ENCODE results near the gene TMEM47.

- TF ChIP-seq POLR2A (IDR thresholded peaks at IDR 0.05; ENCODE audit: low read depth, low read length) (no peak), POLR2AphosphoS5 (IDR thresholded peaks at IDR 0.05; ENCODE audit: low read depth, low read length) (no peak), TAF1 (IDR thresholded peaks at IDR 0.05; ENCODE audit: low read depth, low read length) (no peak), PAX5 (IDR thresholded peaks at IDR 0.05; ENCODE audit: insufficient read depth, low read length, severe bottlenecking) (no peak), SPI1 (IDR thresholded peaks at IDR 0.05; ENCODE audit: low read depth, low read length) (no peak), POU2F2 (IDR thresholded peaks at IDR 0.05; ENCODE audit: low read depth, low read length) (no peak)
Observed at GRCh38 chrX:34655501-34656455, 1.3 kb downstream of the TMEM47 start.

Data from GM12891 (cell line).